HCT116 (cell line): ENCODE measurements around the gene MAPKAP1.

Experiments used
- CTCF ChIP-seq, 3 experiments: fragments of 200-600 bp in 1 of 3; sonication (generic) in 1 of 3; IDR thresholded peaks in 2 of 3; conservative IDR thresholded peaks in 1 of 3; 2 replicates each; pipeline ENCODE4 v1.5.1; 2012 to 2017; ENCODE audit warnings: low read depth in 2 of 3, low read length in 2 of 3, antibody characterized with exemption in 1 of 3, borderline replicate concordance in 1 of 3, control low read depth in 1 of 3, mild to moderate bottlenecking in 1 of 3, mixed read lengths in 1 of 3, mixed run types in 1 of 3, moderate library complexity in 1 of 3; ENCODE audit not compliant: insufficient read depth in 1 of 3
- MAX ChIP-seq: IDR thresholded peaks from 2 replicates; pipeline ENCODE4 v1.6.1; 2012
- ZFX ChIP-seq: fragments of 450-650 bp; IDR thresholded peaks from 2 replicates; pipeline ENCODE4 v1.6.1; 2017

- TF ChIP-seq CTCF (IDR thresholded peaks at IDR 0.05 in 2 of 3, conservative IDR thresholded peaks at IDR 0.05 in 1 of 3; ENCODE audit: borderline replicate concordance in 1 of 3, insufficient read depth in 1 of 3, low read depth in 2 of 3, low read length in 2 of 3) (no peak), MAX (no peak), ZFX (no peak)
Measured at GRCh38 chr9:125467116-125467740, 239.8 kb downstream of the MAPKAP1 start.
